AG04450 (cell line): Measurements from ENCODE around the gene IL1B. TPM values are rescaled to one million over a fixed set of nuclear protein-coding genes. Genes with fewer than 3 reads are reported as not detected.

Source experiments
- CTCF ChIA-PET: fragments of 300-600, 350-600 bp; formaldehyde crosslinking; extraction: SDS; loops from one replicate; lab custom pipeline; 2022; ENCODE audit warnings: antibody characterized with exemption, inconsistent platforms; lab: Charles Lee
- POLR2A ChIA-PET: fragments of 350-600 bp; formaldehyde crosslinking; extraction: SDS; loops from one replicate; lab custom pipeline; 2021; ENCODE audit warnings: antibody characterized with exemption, inconsistent platforms; lab: Yijun Ruan, JAX
- DNase-seq: peaks from one replicate; pipeline ENCODE4 v3.0.0-alpha.2; 2011; ENCODE audit warnings: low read depth, low spot score
- H3K27ac ChIP-seq: one replicate; pipeline ENCODE4 v1.5.1; 2012; ENCODE audit warnings: low read depth, low read length, control low read depth
- H3K27me3 ChIP-seq: one replicate; pipeline ENCODE4 v1.6.0; 2012; ENCODE audit warnings: low read length; ENCODE audit not compliant: control insufficient read depth, insufficient read depth
- H3K4me3 ChIP-seq: 2 replicates; pipeline ENCODE4 v1.5.1; 2011; ENCODE audit warnings: mild to moderate bottlenecking, low read depth, low read length, control low read depth
- H3K9me3 ChIP-seq: 2 replicates; pipeline ENCODE4 v1.5.1; 2012; ENCODE audit warnings: low read length; ENCODE audit not compliant: control insufficient read depth, insufficient read depth
- CTCF ChIP-seq: IDR thresholded peaks from 2 replicates; pipeline ENCODE4 v1.5.1; 2011; ENCODE audit warnings: low read depth, low read length, control low read depth, inconsistent platforms
- polyA plus RNA-seq: library from polyadenylated mRNA; depleted of rRNA; stranded (reverse); fragments of >200 nt; gene quantifications from 2 replicates; pipeline ENCODE4 v1.2.3, GENCODE V29; 2011

Gene IL1B
- polyA plus RNA-seq, 1 experiment = 2.3 TPM

- TF ChIP-seq CTCF = no peak
- POLR2A ChIA-PET = no interaction called here
- CTCF ChIA-PET = no interaction called here
- H3K27ac ChIP-seq = no peak overlapping the region
- H3K27me3 ChIP-seq = no peaks in the 10 kb centered on the region
- DNase-seq = no peak
- H3K9me3 ChIP-seq = no peaks in the 10 kb centered on the region
- no peak overlapping the region for H3K4me3 ChIP-seq
Observed at GRCh38 chr2:112820343-112820742, 16.2 kb downstream of the IL1B start.

- CTCF ChIA-PET = interaction anchor here (0.9 kb wide), 1 partner anchor 70 kb away, joined by 3 read pairs; no protein-coding TSS in a partner anchor
- POLR2A ChIA-PET = interaction anchor here (0.7 kb wide), 1 partner anchor 269 kb away, joined by 3 read pairs; no protein-coding TSS in a partner anchor
- TF ChIP-seq CTCF = no peak
- H3K27me3 ChIP-seq = no peaks in the 10 kb centered on the region
- no peak for DNase-seq
- H3K27ac ChIP-seq = no peak overlapping the region
- no peak overlapping the region for H3K4me3 ChIP-seq
- no peaks in the 10 kb centered on the region for H3K9me3 ChIP-seq
Observed at GRCh38 chr2:112819081-112819480, 17.5 kb downstream of the IL1B start.

- POLR2A ChIA-PET = no interaction called here
- Histone ChIP-seq H3K27me3 (no peaks in the 10 kb centered on the region), H3K27ac (no peak overlapping the region), H3K4me3 (no peak overlapping the region), H3K9me3 (no peaks in the 10 kb centered on the region)
- DNase-seq = no peak
- no peak for TF ChIP-seq CTCF
- CTCF ChIA-PET = interaction anchor here (1.3 kb wide), 1 partner anchor 69 kb away, joined by 3 read pairs; no protein-coding TSS in a partner anchor
Observed at GRCh38 chr2:112818094-112818902, 18.3 kb downstream of the IL1B start.

- ChIA-PET POLR2A (no interaction called here), CTCF (interaction anchor here (1.3 kb wide), 1 partner anchor 68 kb away, joined by 3 read pairs; no protein-coding TSS in a partner anchor)
- DNase-seq = no peak
- Histone ChIP-seq H3K9me3 (no peaks in the 10 kb centered on the region), H3K4me3 (no peak overlapping the region), H3K27ac (no peak overlapping the region), H3K27me3 (no peaks in the 10 kb centered on the region)
- no peak for TF ChIP-seq CTCF
Observed at GRCh38 chr2:112817082-112817689, 19.4 kb downstream of the IL1B start.

GRCh38 chr2:112814278-112814677, 22.3 kb downstream of the IL1B start:
- no peak for DNase-seq
- Histone ChIP-seq H3K27me3 (no peaks in the 10 kb centered on the region), H3K9me3 (no peaks in the 10 kb centered on the region), H3K4me3 (no peak overlapping the region), H3K27ac (no peak overlapping the region)
- ChIA-PET POLR2A (no interaction called here), CTCF (interaction anchor here (0.8 to 1.3 kb wide), 4 partner anchors 10 to 145 kb away, joined by 3 to 4 read pairs (median 3); no protein-coding TSS in a partner anchor)
- no peak for TF ChIP-seq CTCF
